Stimulated activated CD4-positive, alpha-beta T cell treated with anti-CD3 and anti-CD28 coated beads, Interleukin-4, amount 100 ng/mL, for 4 hours (primary cell): ENCODE results near the gene ATG2B.
"Not testable (repeated sequence)": the region's sequence is repeated elsewhere in the genome, so short reads cannot be mapped to it uniquely, and the experiment has no call there.

Experiments
- DNase-seq, 2 experiments: peaks; one replicate each; pipeline ENCODE4 v3.0.0-alpha.2; 2020

The ATG2B gene

GRCh38 chr14:96247031-96247430, 116.1 kb downstream of the ATG2B start:
- DNase-seq, result no peak

- no peak for DNase-seq
Observed at GRCh38 chr14:96246539-96246847, 116.6 kb downstream of the ATG2B start.

GRCh38 chr14:96245710-96246538, 117.2 kb downstream of the ATG2B start:
- DNase-seq, result no peak

- DNase-seq, result not testable (repeated sequence)
Observed at GRCh38 chr14:96245074-96245473, 118.1 kb downstream of the ATG2B start.

- DNase-seq, result no peak
Observed at GRCh38 chr14:96243785-96244184, 119.4 kb downstream of the ATG2B start.

- DNase-seq, result no peak
Observed at GRCh38 chr14:96242126-96242525, 121.0 kb downstream of the ATG2B start.

- DNase-seq, result no peak
Observed at GRCh38 chr14:96240641-96241040, 122.5 kb downstream of the ATG2B start.

GRCh38 chr14:96239711-96240141, 123.4 kb downstream of the ATG2B start:
- DNase-seq, result no peak

- DNase-seq, result no peak
Observed at GRCh38 chr14:96238676-96239265, 124.4 kb downstream of the ATG2B start.

- DNase-seq, result no peak
Observed at GRCh38 chr14:96237641-96238040, 125.5 kb downstream of the ATG2B start.

GRCh38 chr14:96235426-96235825, 127.7 kb downstream of the ATG2B start:
- no peak for DNase-seq

- no peak for DNase-seq
Observed at GRCh38 chr14:96233661-96234060, 129.5 kb downstream of the ATG2B start.

GRCh38 chr14:96232506-96232905, 130.6 kb downstream of the ATG2B start:
- no peak for DNase-seq

GRCh38 chr14:96231526-96232130, 131.5 kb downstream of the ATG2B start:
- DNase-seq, result no peak

GRCh38 chr14:96231056-96231455, 132.1 kb downstream of the ATG2B start:
- no peak for DNase-seq

GRCh38 chr14:96229315-96229714, 133.8 kb downstream of the ATG2B start:
- DNase-seq, result no peak
